GM11168 (cell line): ENCODE data around the gene DRAXIN.

Experiments
- in situ Hi-C: fragments of 300-500 bp; cut with MboI; formaldehyde crosslinking; loops from one replicate; pipeline ENCODE4 v1.12.0; 2022; ENCODE audit warnings: low sequenced_read_pairs; ENCODE audit not compliant: unreplicated experiment

DRAXIN gene, protein sequence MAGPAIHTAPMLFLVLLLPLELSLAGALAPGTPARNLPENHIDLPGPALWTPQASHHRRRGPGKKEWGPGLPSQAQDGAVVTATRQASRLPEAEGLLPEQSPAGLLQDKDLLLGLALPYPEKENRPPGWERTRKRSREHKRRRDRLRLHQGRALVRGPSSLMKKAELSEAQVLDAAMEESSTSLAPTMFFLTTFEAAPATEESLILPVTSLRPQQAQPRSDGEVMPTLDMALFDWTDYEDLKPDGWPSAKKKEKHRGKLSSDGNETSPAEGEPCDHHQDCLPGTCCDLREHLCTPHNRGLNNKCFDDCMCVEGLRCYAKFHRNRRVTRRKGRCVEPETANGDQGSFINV

DNA sequence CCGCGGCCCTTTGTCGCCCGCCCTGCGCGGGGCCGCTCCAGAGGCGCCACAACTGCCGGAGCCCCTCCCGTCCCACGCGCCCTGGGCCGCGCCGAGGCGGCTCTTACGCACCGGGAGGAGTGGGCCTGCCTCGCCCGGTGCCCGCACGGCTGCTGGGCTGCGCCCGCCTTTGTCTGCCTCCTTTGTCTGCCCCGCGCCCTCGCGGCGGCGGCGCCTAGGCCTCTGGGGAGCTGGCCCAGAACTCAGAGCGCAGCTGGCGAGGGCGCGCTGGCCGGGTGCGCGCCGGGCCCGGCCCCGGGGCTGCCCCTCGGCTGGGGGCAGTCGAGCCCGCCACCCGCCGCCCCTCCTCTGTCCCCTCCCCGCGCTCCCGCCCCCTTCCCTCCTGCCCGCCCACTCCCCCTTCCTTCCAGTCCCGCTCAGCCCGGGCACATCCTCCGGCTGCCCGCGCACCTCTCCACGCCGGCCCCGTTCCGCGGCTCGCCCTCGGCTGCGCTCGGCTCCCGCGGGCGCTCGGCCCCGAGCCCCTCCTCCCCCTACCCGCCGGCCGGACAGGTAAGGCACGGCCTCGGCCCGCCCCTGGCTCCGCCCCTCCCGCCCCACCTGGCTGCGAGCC is at the start of gene DRAXIN:
DRAXIN (plus strand) TSS at position 409 of the 613 bp plus-strand sequence. CDS start 14,549 bp downstream, outside the sequence.
- in situ Hi-C loops: no loop called here

DNA sequence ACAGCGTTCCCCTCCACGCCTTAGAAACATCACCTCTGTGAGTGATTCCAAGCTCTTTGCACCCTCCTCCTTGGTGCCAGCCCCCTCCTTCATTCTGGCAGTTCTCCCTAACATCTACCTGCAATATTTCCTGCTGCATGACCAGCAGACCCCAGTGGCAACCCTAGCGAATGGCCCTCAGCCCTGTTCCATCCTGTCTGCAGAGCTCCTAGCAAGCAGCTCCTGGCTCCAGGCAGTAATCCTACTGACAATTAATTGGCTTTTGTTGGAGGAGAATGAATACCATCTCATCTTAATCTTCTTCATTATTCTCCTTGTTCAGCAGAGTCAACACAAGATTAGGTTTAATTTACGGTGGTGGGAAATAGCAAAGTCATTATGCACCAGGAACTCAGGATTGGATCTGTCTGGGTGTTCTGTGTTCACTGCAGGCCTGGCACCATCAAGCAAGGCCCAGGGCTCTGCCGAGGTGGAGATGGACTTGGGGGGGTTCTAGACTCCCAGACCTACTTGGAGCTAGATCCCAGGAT is 49.7 kb upstream of the DRAXIN start:
- in situ Hi-C loops: loop anchor here (10.0 to 25.0 kb wide), 2 partner anchors 307 to 580 kb away; partner anchors contain the start of gene SRM

DNA sequence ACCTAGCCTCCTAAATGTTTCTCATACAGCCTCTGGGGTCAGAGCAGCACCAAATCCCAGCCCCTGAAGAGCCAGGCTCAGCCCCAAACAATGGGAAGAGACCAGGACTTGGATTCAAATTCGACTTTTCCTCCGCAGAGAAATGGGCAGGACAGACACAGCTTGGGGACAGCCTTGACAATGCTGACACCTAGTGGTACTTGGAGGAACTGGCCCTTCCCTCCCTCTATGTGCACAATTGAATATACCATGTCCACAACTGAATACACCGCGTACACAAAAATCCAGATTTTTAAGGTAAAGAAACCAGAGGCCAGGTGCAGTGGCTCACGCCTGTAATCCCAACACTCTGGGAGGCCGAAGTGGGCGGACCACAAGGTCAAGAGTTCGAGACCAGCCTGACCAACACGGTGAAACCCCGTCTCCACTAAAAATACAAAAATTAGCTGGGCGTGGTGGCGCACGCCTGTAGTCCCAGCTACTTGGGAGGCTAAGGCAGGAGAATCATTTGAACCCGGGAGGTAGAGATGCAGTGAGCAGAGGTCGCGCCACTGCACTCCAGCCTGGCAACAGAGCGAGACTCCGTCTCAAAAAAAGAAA is 49.0 kb upstream of the DRAXIN start:
- in situ Hi-C loops: loop anchor here (10.0 to 25.0 kb wide), 2 partner anchors 308 to 580 kb away; partner anchors contain the start of gene SRM

DNA sequence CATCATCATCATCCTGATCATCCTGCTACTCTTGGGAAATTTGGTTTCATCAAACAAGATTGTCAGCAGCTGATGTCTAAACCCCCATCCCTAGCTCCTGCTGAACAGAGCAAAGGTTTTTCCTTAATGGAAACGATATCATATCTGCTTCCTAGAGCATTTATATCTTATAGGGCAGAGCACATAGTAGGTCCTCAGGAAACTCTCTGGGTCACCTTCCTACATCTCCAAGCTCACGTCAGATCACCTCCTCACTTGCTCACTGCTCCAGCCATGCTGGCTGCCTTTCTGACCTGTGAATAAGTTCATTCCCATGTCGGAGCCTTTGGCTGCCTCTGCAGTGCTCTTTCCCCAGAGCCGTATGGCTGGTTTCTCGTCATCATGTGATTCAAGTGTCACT is 47.7 kb upstream of the DRAXIN start:
- in situ Hi-C loops: loop anchor here (10.0 to 25.0 kb wide), 2 partner anchors 309 to 581 kb away; partner anchors contain the start of gene SRM

DNA sequence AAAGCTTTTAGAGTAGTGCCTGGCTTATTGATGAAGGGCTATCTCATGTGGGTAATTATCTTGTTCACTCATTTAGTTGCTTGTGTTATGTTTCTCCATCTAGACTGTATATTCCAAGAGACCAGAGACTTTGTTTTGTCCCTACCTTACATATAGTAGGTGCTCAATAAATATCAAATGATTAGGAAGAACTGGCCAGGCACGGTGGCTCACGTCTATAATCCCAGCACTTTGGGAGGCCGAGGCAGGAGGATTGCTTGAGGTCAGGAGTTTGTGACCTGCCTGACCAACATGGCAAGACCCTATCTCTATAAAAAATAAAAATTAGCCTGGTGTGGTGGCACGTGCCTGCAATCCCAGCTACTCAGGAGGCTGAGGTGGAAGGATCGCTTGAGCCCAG is 46.2 kb upstream of the DRAXIN start:
- in situ Hi-C loops: loop anchor here (10.0 to 25.0 kb wide), 2 partner anchors 310 to 583 kb away; partner anchors contain the start of gene SRM

DNA sequence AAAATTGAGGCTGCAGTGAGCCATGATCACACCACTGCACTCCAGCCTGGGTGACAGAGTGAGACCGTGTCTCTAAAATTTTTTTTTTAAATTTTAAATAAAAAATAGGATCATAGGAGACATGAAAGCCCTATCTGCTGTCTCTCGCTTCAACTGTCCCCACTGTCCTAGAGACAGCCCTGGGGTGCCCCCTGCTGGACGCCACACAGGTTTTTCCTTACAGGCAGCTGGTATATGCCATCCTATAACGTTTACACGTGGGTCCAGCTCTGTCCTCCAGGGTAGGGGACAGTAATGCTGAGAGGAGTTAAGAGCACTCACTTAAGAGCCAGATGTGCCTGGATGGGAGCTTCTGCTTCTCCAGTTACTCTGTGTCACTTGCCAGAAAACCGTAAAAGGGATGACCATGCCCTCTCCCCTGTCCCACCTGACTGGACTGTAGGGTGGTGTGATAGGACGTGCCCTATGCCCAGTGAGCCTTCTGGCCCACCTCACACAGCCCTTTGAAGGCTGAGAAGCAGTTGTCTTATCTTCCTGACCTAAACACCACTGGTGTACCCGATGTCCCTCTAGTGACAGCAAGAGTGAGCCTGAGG is 45.7 kb upstream of the DRAXIN start:
- in situ Hi-C loops: loop anchor here (10.0 to 25.0 kb wide), 2 partner anchors 311 to 583 kb away; partner anchors contain the start of gene SRM

DNA sequence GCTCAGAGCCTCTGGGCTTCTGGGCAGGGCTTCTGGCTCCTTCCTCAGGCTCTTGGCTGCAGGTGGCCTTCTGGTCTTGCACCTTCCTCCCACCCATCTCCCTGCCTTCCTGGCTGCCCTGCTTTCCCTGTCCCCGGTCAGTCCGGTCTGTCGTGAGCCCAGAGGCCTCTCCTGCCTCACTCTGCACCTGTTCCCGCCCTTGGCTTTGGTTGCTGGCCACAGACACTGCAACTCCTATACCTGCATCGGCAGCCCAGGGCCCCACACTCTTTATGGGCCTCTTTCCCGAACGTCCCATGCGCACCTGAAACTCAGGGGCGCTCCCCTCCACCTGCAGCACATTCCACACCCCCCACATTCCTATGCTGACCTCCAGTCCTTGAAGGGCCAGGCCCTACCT is 45.2 kb upstream of the DRAXIN start:
- in situ Hi-C loops: loop anchor here (10.0 to 25.0 kb wide), 2 partner anchors 312 to 584 kb away; partner anchors contain the start of gene SRM

DNA sequence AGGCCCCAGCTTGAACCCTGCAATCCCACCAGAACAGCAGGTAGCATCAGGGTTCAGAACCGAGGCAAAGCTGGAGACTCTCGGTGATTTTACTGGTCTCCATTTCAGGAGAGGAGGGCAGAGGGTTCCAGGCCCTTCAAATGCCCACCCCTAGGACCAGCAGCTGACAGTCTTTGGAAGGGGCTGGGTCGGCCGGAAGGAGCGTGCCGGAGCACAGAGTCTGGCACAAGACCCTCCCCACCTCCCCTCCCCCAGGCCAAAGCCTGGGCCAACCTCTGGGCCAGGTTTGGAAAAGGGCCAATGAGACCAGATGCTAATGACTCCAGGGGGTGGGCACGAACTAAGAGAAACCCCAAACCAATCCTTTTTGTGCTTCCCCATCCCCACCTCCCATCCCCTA is 44.2 kb upstream of the DRAXIN start:
- in situ Hi-C loops: loop anchor here (10.0 to 25.0 kb wide), 2 partner anchors 313 to 585 kb away; partner anchors contain the start of gene SRM

DNA sequence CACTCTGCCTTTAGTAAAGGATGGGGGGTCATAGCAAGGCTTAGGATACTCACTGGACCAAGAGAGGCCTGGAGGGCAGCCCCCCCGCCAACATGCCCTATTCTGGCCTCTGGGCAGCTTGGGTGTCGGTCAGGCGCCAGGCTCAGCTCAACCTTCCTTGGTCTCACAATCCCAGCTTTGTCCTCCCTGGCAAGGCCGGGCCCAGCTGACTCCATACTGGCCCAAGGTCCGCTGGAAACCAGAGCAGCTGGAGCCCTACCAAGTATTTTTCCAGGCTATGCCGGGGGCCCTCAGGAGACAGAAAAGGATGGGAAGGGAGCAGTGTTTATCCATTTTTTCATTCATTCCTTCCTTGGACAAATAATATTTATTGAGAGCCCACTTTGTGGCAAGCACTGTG is 43.5 kb upstream of the DRAXIN start:
- in situ Hi-C loops: loop anchor here (10.0 to 25.0 kb wide), 2 partner anchors 313 to 586 kb away; partner anchors contain the start of gene SRM

DNA sequence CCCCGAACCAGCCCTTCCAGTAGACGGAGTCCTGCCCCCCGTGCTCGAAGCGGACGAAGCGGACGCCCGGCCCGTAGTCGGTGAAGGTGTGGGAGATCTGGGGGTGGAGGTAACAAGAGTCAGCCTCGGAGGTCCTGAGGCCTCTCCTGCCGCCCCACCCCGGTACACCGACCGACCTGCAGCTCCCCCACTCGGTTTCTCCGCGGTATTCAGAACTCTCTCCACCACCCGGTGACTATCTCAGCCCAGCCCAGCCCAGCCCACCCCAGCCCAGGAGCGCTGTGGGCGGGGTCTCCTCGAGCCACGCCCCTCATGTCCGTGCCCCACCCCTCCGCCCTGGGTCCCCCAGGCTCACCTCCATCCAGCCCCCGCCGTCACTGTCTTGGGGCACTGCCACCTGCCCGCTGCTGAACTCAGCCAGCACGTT is 42.8 kb upstream of the DRAXIN start:
- in situ Hi-C loops: loop anchor here (10.0 to 25.0 kb wide), 2 partner anchors 314 to 586 kb away; partner anchors contain the start of gene SRM

DNA sequence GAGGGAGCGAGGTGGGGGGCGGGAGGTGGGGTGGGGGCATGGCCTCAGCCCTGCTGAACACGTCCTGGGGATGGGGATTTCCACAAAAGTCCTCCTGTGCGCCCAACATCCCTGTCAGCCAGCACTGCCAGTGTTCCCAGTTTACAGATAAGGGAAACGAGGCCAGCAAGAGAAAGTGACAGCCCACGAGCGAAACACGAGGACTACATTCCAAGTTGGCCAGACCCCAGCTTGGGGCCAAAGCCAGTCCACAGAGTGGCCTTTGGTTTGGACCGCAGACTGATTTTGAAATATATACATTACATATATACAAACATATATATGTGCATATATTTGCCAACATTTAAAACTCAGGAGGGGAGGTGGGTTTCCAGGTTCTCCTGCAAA is 42.3 kb upstream of the DRAXIN start:
- in situ Hi-C loops: loop anchor here (10.0 to 25.0 kb wide), 2 partner anchors 314 to 587 kb away; partner anchors contain the start of gene SRM

DNA sequence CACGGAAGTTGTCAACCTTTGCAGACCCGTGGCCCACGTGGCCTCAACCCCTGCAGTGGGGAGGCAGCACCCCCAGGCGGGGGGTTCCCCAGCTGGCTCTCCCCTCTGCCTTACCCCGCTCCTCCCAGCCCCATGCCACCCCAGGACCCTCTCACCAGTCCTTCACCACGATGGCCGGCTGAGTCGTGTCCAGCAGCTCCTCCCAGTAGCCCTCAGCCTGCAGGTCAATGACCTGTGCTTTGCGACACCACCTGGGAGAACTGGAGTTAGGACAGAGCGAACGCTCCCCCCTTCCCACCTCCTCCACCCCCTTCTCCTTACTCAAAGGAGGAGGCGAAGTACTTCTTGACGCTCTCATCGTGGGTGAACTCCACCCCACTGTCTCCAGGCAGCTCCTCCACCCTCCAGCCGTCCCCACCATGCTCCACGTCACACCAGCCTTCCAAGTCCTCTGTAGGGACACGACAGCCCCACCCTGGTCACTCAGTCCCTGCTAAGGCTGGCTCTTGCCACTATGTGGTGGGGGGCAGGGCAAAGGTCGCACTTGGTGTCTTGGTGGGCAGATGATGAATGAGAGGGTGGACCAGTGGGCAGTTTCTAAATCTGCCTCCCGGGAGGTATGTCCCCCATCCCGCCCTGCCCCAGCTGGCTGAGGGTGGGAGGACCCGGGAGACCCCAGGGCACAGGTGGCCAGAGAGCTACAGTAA is 41.7 kb upstream of the DRAXIN start:
- in situ Hi-C loops: loop anchor here (10.0 to 25.0 kb wide), 2 partner anchors 315 to 587 kb away; partner anchors contain the start of gene SRM

DNA sequence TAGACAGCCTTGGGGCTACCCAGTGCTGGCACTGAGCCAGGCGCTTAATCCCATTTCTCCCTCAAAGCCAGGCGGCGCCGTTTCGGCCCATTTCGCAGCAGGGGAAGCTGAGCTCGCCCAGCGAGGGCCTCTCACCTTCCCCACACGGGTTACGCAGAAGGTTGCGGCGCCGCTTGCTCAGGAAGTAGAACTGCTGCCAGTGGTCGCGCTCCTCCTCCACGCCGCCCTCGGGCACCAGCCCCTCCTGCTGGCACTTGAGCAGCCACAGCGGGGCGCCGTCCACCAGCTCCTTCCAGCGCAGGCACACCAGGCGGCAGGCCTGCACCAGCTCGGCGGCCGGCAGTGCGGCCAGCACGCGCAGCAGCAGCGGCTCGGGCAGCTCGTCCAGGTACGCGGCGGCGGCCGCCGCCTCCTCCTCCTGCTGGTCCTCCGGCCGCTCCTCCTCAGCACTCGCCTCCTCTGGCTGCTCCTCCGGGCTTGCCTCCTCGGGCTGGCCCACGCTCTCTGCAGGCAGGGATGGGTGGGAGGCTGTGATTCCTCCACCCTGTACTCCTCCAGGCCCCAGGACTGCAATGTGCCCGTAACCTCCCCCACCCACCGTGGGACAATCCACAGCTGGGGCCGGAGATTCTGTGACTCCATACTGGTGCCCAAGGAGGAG is 41.0 kb upstream of the DRAXIN start:
- in situ Hi-C loops: no loop called here

DNA sequence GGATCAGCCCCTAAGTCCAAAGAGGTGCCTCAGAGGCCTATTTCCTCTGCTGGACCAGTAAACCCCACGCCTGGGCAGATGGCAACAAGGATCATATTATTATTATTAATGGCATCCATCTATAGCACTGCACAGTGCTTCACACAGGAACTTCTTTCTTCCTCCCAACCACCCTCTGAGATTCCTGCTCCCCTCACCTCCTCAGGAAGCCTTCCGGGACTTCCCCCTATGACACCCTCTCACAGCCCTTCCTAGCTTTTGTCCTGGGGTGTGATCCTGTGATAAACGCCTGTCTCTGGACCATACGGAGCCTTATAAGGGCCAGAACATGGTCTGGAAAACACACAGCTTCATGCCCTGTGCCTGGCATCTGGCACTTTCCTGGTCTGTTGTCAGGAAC is 40.5 kb upstream of the DRAXIN start:
- in situ Hi-C loops: no loop called here

DNA sequence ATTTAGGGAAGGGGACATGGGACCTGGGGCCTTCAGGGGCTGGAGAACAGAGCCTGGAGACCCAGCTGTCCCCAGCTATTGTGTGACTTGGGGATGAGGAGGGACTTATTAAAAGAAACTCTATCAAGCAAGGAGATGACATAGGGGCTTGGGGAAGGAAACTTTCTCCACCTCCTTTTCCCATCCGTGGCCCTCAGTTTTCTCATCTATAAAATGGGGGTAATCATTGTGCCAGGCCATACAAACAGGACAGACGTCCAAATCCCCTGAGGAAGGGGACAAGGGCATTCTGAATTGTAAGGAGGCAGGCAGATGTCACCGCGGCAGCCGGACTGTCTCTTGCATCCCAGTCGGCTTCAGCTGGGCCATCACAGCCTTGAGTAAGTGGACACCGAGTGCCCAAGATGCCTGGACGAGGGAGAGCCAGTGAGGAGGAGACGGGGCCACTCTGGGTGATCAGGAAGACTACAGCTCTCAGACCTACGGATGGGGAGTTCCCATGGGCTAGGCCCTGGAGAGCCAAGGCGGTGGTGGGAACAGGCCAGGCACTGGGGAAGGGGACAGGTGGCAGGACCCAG is 39.2 kb upstream of the DRAXIN start:
- in situ Hi-C loops: no loop called here

DNA sequence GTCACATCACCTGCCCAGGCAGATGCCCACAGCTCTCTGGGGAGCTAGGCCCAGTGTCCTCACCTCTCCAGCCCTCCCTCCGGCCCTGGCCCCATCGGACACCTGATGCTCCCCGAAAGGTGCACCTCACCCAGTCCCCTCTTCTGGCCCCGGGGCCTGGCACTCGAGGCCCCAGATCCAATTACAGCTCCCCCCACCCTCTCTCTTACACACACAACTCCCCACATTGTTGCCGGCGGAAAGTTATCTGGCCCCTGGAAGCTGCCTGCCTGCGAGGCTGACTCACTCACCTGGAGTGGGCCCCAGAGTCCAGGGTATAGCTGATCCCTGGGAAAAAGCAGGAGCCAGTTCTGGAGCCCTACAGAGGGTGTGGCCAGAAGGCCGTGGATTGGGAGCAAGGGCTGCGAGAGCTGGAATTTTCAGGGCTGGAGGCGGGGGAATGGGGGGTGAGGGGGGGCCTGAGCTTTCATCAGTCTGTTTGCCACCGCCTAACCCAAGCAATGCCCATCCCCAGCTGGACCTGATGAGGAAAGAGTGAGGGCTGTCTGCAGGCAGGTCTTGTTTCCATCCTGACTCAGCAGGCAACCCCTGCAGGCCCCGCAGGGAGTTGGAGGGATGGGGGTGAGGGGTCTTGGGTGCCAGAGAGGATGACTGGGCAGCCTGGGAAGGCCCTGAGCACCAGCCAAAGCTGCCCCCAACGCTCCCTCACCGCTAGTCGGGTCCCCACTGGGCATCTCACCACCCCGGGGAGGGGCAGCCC is 38.2 kb upstream of the DRAXIN start:
- in situ Hi-C loops: no loop called here

DNA sequence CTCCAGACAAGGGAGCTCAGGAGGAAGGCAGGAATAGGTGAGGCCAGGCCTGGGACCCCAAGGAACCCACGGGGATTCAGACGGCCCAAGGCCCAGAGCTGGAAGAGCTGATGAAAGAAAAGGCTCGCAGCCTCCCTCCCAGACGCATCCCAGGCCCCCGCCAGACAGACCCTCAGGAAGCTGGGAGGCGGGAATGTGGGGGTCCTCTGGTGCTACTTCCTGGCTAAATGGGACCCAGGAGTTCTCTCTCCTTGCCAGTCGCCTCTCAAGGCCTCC is 37.7 kb upstream of the DRAXIN start:
- in situ Hi-C loops: no loop called here
